Hepatic stellate cell (primary cell): ENCODE results near the gene HES3.

Source experiments
- DNase-seq: peaks from one replicate; pipeline ENCODE4 v3.0.0; 2011; ENCODE audit warnings: low spot score

HES3 gene

GRCh38 chr1:6262555-6263420 lies 18.8 kb downstream of the HES3 start:
- DNase-seq, result no peak

- no peak for DNase-seq
These were observed 19.7 kb downstream of the HES3 start for GRCh38 chr1:6263716-6264115.

- no peak for DNase-seq
These were observed 21.2 kb downstream of the HES3 start for GRCh38 chr1:6265151-6265550.

DNA sequence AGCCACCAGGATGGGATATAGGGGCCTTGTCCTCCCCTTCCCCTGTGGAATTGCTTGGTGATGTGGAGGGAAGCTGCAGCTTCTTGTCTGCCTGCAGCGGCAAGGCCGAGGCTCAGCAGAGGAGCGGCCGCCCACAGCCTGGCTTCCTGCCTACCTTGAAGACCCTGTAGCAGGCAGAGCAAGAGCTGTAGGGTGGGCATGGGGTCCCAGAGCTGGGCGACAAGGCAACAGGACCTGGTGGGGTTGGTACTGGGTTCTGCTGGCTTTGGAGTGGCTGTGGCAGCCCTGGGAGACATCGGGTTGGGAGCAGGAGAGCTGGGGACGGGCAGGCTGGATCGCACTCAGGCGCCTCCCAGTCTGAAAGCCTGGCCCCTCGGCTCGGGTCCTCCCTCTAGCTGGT lies 22.7 kb downstream of the HES3 start:
- DNase-seq, result no peak

DNA sequence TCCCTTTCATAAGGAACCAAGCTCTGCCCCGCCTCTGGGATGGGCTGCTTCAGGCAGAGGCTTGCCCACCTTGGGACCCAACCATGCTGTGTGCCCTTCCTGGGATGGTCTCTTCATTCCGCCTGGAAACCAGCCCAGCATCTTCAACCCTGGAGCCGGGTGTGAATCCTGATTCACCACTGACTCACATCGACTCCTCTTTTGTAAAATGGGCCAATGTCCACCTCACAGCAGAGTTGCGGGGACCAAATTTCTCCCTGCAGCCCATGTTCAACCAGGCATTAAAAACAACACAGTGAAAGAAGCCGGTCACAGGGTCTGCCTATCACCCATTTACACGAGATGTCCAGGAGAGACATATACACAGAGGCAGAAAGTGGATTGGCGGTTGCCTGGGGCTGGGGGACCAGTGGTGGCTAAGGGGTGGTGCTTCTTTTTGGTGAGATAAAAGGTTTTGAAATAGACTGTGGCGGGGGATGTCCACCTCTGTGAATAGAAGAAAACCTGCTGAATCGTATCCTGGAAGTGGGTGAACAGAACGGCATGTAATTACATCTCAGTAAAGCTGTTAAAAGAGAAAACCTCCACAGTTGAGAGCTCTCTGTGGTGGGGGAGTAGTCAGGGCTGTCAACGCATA lies 23.8 kb downstream of the HES3 start:
- DNase-seq, result no peak

DNA sequence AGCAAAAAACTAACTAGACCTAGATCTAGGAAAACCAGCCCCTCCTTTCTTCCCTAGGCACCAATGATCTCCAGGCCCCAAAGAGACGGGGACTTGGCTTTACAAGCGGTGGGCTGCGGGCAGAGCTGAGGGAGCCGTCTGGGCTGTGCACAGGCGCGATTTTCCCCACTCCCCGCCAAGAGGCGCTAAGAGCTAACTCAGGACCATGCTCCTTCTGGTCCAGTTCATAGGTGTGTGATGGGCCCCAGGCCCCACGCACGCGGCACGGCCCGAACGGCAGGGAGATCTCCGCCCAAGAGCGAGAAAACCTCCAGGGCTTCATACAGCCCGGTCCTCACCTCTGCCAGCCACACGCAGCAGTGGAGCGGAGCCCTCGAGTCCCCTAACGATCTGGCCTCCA lies 24.4 kb downstream of the HES3 start:
- DNase-seq, result no peak

- DNase-seq, result no peak
These were observed 25.3 kb downstream of the HES3 start for GRCh38 chr1:6269296-6269695.

- no peak for DNase-seq
These were observed 25.9 kb downstream of the HES3 start for GRCh38 chr1:6269720-6270400.

GRCh38 chr1:6270401-6270800 lies 26.4 kb downstream of the HES3 start:
- DNase-seq, result no peak

GRCh38 chr1:6271006-6271405 lies 27.0 kb downstream of the HES3 start:
- DNase-seq, result no peak

- DNase-seq, result no peak
These were observed 27.6 kb downstream of the HES3 start for GRCh38 chr1:6271554-6271953.

GRCh38 chr1:6272452-6272851 lies 28.5 kb downstream of the HES3 start:
- no peak for DNase-seq

- DNase-seq, result no peak
These were observed 28.9 kb downstream of the HES3 start for GRCh38 chr1:6272868-6273267.

GRCh38 chr1:6273380-6273891 lies 29.5 kb downstream of the HES3 start:
- DNase-seq, result no peak

- DNase-seq, result no peak
These were observed 30.1 kb downstream of the HES3 start for GRCh38 chr1:6274102-6274501.

GRCh38 chr1:6274622-6275139 lies 30.7 kb downstream of the HES3 start:
- no peak for DNase-seq

GRCh38 chr1:6275826-6276782 lies 32.1 kb downstream of the HES3 start:
- DNase-seq, result peak; percentile 99

GRCh38 chr1:6276811-6277555 lies 33.0 kb downstream of the HES3 start:
- DNase-seq, result no peak

DNA sequence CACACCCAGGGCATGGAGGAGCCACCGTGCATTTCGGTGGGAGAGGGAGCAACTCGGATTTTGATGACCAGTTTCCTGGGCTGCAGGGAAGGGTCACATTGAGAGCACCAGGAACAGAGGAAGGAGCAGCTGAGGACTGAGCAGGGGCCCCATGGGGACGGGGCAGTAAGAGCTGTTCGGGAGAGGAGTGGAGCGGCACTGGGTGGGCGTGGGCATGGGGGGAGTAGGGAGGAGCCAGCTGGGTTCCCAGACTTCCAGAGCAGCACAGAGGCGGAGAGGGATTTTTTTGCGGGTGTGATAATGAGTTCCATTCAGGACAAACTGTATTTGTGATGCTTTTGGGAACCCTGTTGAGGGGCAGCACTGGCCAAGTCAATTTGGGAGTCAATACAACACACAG lies 34.3 kb downstream of the HES3 start:
- no peak for DNase-seq

- no peak for DNase-seq
These were observed 35.1 kb downstream of the HES3 start for GRCh38 chr1:6279066-6279465.
